NT2/D1 (cell line): ENCODE results near the gene SLC39A11.
"Not testable (repeated sequence)": the region's sequence is repeated elsewhere in the genome, so short reads cannot be mapped to it uniquely, and the experiment has no call there.

ENCODE experiments used
- DNase-seq: peaks from one replicate; pipeline ENCODE4 v3.0.0-alpha.2; 2011; ENCODE audit warnings: low read depth, low spot score
- H3K27me3 ChIP-seq: 2 replicates; pipeline ENCODE4 v1.6.0; 2011; ENCODE audit warnings: mild to moderate bottlenecking; ENCODE audit not compliant: insufficient read length, insufficient read depth
- H3K36me3 ChIP-seq: 2 replicates; pipeline ENCODE4 v1.6.1; 2011; ENCODE audit warnings: mild to moderate bottlenecking, low read length, mixed read lengths; ENCODE audit not compliant: insufficient read depth, insufficient read length
- H3K4me1 ChIP-seq: 2 replicates; pipeline ENCODE4 v1.5.1; 2011; ENCODE audit not compliant: insufficient read depth, insufficient read length
- H3K4me3 ChIP-seq: 2 replicates; pipeline ENCODE4 v1.5.1; 2011; ENCODE audit warnings: low read depth; ENCODE audit not compliant: insufficient read length
- H3K9ac ChIP-seq: 2 replicates; pipeline ENCODE4 v1.6.0; 2011; ENCODE audit warnings: low read depth; ENCODE audit not compliant: insufficient read length
- H3K9me3 ChIP-seq: 2 replicates; pipeline ENCODE4 v1.5.1; 2011; ENCODE audit warnings: mild to moderate bottlenecking, low read length; ENCODE audit not compliant: insufficient read depth
- SUZ12 ChIP-seq: IDR thresholded peaks from 2 replicates; pipeline ENCODE4 v1.6.1; 2011; ENCODE audit not compliant: insufficient read length, insufficient read depth; ENCODE audit errors: extremely low read depth
- YY1 ChIP-seq: IDR thresholded peaks from 2 replicates; pipeline ENCODE4 v1.6.1; 2011; ENCODE audit not compliant: insufficient read length, insufficient read depth
- ZNF274 ChIP-seq: IDR thresholded peaks from 2 replicates; pipeline ENCODE4 v1.6.1; 2011; ENCODE audit warnings: mild to moderate bottlenecking, low read depth, low read length

Gene SLC39A11

GRCh38 chr17:72903522-72903921 lies 189.0 kb downstream of the SLC39A11 start:
- Histone ChIP-seq H3K4me3 (no peak overlapping the region), H3K9ac (no peak overlapping the region), H3K9me3 (no peaks in the 10 kb centered on the region), H3K36me3 (no peaks in the 10 kb centered on the region), H3K27me3 (no peaks in the 10 kb centered on the region), H3K4me1 (peaks cover 6% of the 10 kb centered on the region)
- no peak for TF ChIP-seq SUZ12
- no peak for TF ChIP-seq ZNF274
- no peak for TF ChIP-seq YY1
- DNase-seq, result no peak

GRCh38 chr17:72901657-72902056 lies 190.8 kb downstream of the SLC39A11 start:
- Histone ChIP-seq H3K4me1 (peaks cover 6% of the 10 kb centered on the region), H3K27me3 (no peaks in the 10 kb centered on the region), H3K9me3 (no peaks in the 10 kb centered on the region), H3K36me3 (no peaks in the 10 kb centered on the region), H3K4me3 (no peak overlapping the region), H3K9ac (no peak overlapping the region)
- no peak for DNase-seq
- TF ChIP-seq YY1 (no peak), ZNF274 (no peak)

GRCh38 chr17:72901083-72901482 lies 191.4 kb downstream of the SLC39A11 start:
- no peak for DNase-seq
- H3K27me3 ChIP-seq, result no peaks in the 10 kb centered on the region
- TF ChIP-seq SUZ12 (no peak), YY1 (no peak), ZNF274 (no peak)
- H3K9me3 ChIP-seq, result no peaks in the 10 kb centered on the region
- H3K36me3 ChIP-seq, result no peaks in the 10 kb centered on the region
- H3K4me1 ChIP-seq, result peaks cover 6% of the 10 kb centered on the region
- H3K9ac ChIP-seq, result no peak overlapping the region
- no peak overlapping the region for H3K4me3 ChIP-seq

- H3K4me1 ChIP-seq, result peaks cover 6% of the 10 kb centered on the region
- H3K36me3 ChIP-seq, result no peaks in the 10 kb centered on the region
- H3K4me3 ChIP-seq, result no peak overlapping the region
- no peaks in the 10 kb centered on the region for H3K27me3 ChIP-seq
- no peak overlapping the region for H3K9ac ChIP-seq
- no peak for DNase-seq
- no peaks in the 10 kb centered on the region for H3K9me3 ChIP-seq
- TF ChIP-seq SUZ12, result no peak
- no peak for TF ChIP-seq ZNF274
- no peak for TF ChIP-seq YY1
These were observed 191.9 kb downstream of the SLC39A11 start for GRCh38 chr17:72900654-72900971.

- Histone ChIP-seq H3K9me3 (no peaks in the 10 kb centered on the region), H3K4me3 (no peak overlapping the region), H3K27me3 (no peaks in the 10 kb centered on the region), H3K9ac (no peak overlapping the region), H3K36me3 (no peaks in the 10 kb centered on the region), H3K4me1 (peaks cover 3% of the 10 kb centered on the region)
- no peak for DNase-seq
- no peak for TF ChIP-seq ZNF274
- no peak for TF ChIP-seq YY1
- no peak for TF ChIP-seq SUZ12
These were observed 193.8 kb downstream of the SLC39A11 start for GRCh38 chr17:72898725-72899124.

- H3K27me3 ChIP-seq, H3K4me3 ChIP-seq, H3K36me3 ChIP-seq, H3K9me3 ChIP-seq, H3K4me1 ChIP-seq, DNase-seq, H3K9ac ChIP-seq: not testable (repeated sequence)
These were observed 196.2 kb downstream of the SLC39A11 start for GRCh38 chr17:72896288-72896687.

- TF ChIP-seq SUZ12 (no peak), ZNF274 (no peak)
- H3K36me3 ChIP-seq, result no peaks in the 10 kb centered on the region
These were observed 200.9 kb downstream of the SLC39A11 start for GRCh38 chr17:72891627-72892026.

GRCh38 chr17:72890711-72891110 lies 201.8 kb downstream of the SLC39A11 start:
- Histone ChIP-seq H3K36me3 (no peaks in the 10 kb centered on the region), H3K9me3 (no peaks in the 10 kb centered on the region), H3K9ac (no peak overlapping the region), H3K27me3 (no peaks in the 10 kb centered on the region), H3K4me1 (no peaks in the 10 kb centered on the region), H3K4me3 (no peak overlapping the region)
- DNase-seq, result no peak
- TF ChIP-seq SUZ12, result no peak
- no peak for TF ChIP-seq YY1
- no peak for TF ChIP-seq ZNF274

More at GRCh38 chr17:72891627-72892026, 200.9 kb downstream of the SLC39A11 start:
- Histone ChIP-seq H3K27me3 (no peaks in the 10 kb centered on the region), H3K4me1 (no peaks in the 10 kb centered on the region), H3K9me3 (no peaks in the 10 kb centered on the region), H3K4me3 (no peak overlapping the region), H3K9ac (no peak overlapping the region)
- no peak for DNase-seq
